ENCODE measurements around the gene TSPEAR.

- TF ChIP-seq, protein P1, sequence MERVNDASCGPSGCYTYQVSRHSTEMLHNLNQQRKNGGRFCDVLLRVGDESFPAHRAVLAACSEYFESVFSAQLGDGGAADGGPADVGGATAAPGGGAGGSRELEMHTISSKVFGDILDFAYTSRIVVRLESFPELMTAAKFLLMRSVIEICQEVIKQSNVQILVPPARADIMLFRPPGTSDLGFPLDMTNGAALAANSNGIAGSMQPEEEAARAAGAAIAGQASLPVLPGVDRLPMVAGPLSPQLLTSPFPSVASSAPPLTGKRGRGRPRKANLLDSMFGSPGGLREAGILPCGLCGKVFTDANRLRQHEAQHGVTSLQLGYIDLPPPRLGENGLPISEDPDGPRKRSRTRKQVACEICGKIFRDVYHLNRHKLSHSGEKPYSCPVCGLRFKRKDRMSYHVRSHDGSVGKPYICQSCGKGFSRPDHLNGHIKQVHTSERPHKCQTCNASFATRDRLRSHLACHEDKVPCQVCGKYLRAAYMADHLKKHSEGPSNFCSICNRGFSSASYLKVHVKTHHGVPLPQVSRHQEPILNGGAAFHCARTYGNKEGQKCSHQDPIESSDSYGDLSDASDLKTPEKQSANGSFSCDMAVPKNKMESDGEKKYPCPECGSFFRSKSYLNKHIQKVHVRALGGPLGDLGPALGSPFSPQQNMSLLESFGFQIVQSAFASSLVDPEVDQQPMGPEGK (CRISPR knock-in tag; IDR thresholded peaks at IDR 0.05; ENCODE audit: borderline replicate concordance): no peak
- TF ChIP-seq GLIS3 (CRISPR knock-in tag; IDR thresholded peaks at IDR 0.05): no peak
- TF ChIP-seq TCF4 (CRISPR knock-in tag; IDR thresholded peaks at IDR 0.05; ENCODE audit: borderline replicate concordance): no peak
- no peak for TF ChIP-seq PPARA (CRISPR knock-in tag; IDR thresholded peaks at IDR 0.05; ENCODE audit: borderline replicate concordance)
Observed at GRCh38 chr21:44466351-44466954, 244.9 kb downstream of the TSPEAR start.

Measured in SK-N-SH treated with all-trans-retinoic acid at 6 μM for 48 hours (cell line).